CD4-positive, alpha-beta T cell treated with Interleukin-6 at 100 ng/mL for 8 hours (primary cell): Measurements from ENCODE around the gene KRTDAP.
A peak's percentile ranks its signal among the peaks of the same experiment; 100 is the strongest.
"Not testable (repeated sequence)": the region's sequence is repeated elsewhere in the genome, so short reads cannot be mapped to it uniquely, and the experiment has no call there.

Source experiments
- DNase-seq: peaks from one replicate; pipeline ENCODE4 v3.0.0-alpha.2; 2020; ENCODE audit warnings: mixed read lengths, low spot score

The KRTDAP gene

GRCh38 chr19:35484252-35485036, 5.8 kb downstream of the KRTDAP start:
- no peak for DNase-seq

DNA sequence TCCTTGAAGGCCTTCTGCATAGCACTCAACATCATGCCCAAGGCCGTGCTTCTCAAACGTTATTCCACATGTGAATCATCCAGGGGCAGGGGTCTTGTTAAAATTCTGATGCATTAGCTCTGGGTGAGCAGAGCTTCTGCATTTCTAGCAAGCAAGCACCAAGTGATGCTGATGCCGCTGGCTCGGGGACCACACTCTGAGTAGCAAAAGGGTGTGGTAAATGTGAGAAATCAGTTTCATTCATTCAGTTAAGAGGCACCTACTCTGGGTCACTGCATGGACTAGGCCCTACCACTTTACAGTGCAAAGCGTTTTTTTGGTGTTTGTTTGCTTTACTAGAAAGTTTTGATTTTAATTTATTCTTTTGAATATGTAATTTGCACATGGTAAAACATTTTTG, 7.2 kb downstream of the KRTDAP start:
- DNase-seq, result no peak

GRCh38 chr19:35478794-35479677, 11.2 kb downstream of the KRTDAP start:
- no peak for DNase-seq

- no peak for DNase-seq
These were observed 14.1 kb downstream of the KRTDAP start for GRCh38 chr19:35476149-35476548.

GRCh38 chr19:35474594-35474993, 15.7 kb downstream of the KRTDAP start:
- not testable (repeated sequence) for DNase-seq

DNA sequence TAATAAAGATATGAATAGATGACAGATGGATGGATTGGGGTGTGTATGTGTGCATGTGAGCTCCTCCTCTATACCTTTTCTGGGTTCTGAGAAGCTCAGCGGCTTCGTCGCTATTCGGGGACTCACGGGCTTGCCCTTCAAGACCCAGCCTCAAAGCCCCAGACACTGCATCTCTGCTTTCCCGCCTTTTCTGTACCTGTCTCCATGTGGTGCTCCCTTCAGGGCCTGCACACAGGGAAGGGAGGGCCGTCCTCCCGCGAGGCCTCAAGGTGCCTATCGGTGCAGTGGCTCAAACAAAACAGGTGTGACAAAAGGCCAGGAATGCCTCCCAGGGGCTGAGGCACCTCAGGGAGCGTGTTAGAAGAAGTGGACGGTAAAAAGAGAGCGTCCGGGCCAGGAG, 16.2 kb downstream of the KRTDAP start:
- DNase-seq, result no peak

GRCh38 chr19:35471946-35472345, 18.3 kb downstream of the KRTDAP start:
- DNase-seq, result no peak

- DNase-seq, result not testable (repeated sequence)
These were observed 19.2 kb downstream of the KRTDAP start for GRCh38 chr19:35471075-35471474.

DNA sequence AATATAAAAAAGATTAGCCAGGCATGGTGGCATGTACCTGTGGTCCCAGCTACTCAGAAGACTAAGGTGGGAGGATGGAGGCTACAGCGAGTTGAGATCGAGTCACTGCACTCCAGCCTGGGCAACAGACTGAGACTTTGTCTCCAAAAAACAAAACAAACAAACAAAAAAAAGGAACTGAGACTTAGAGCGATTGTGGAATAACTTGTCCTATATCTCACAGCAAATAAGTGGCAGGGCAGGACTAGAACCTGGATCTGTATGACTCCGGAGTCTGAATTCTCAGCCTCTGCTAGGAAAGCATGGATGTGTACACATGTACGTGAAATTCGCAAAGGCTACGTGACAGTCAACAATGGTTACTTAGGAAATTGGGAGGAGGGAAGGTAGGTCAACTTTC, 20.1 kb downstream of the KRTDAP start:
- DNase-seq, result no peak

GRCh38 chr19:35468637-35469036, 21.6 kb downstream of the KRTDAP start:
- DNase-seq, result peak; percentile 68

DNA sequence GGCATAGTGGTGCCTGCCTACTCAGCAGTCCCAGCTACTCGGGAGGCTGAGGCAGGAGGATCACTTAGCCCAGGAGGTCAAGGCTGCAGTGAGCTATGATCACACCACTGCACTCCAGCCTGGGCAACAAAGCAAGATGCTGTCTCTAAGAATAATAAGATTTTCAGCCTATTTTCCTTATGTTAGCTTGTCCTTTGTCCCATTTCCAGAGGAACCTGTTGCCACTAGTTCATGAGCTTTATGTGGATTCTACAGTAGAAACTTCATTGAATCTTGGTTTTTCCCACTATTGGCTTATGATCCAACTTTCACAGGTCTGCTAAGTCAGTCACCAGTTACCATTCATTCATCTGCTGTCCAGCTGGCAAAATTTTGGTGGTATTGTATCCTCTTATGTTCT, 24.0 kb downstream of the KRTDAP start:
- DNase-seq, result no peak

GRCh38 chr19:35462956-35463355, 27.3 kb downstream of the KRTDAP start:
- DNase-seq, result not testable (repeated sequence)

- peak; percentile 82 for DNase-seq
These were observed 27.7 kb downstream of the KRTDAP start for GRCh38 chr19:35462476-35462953.

GRCh38 chr19:35461788-35462187, 28.5 kb downstream of the KRTDAP start:
- DNase-seq, result not testable (repeated sequence)

DNA sequence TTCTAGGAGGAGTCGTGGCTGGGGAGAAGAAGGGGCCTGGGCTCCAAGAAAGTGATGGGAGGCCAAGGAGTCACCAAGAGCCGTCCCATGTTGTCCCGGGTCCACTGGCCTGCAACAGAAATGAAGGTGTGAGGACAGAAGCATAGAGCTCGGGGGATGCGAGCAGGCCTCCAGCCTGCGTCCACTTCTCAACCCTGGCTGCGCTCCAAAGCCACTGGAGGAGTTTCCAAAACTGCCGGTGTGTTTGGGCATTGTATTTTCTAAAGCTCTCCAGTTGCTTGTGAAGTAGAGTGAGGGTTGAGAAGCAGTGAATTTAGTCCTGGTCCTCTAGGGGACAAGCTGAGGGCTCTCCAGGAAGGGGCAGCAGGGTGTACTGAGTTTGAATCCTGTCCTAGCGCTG, 29.2 kb downstream of the KRTDAP start:
- DNase-seq, result no peak

DNA sequence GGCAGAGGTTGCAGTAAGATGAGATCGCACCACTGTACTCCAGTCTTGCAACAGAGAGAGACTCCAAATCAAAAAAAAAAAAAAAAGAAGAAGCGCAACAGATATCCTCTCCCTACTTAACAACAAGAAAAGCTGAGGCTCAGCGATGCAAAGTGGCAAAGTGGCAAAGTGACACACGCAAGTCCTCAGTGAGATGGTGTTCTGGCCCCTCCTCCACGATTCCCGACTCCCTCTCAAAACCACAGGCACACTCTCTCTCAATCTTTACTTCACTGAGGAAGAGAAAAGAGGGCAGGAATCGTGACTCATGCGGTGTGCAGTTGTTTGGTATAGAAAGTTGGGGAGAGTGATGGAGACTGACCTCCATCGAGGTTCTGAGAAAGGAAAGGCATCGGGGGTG, 29.7 kb downstream of the KRTDAP start:
- DNase-seq, result no peak

- no peak for DNase-seq
These were observed 30.7 kb downstream of the KRTDAP start for GRCh38 chr19:35459414-35460082.

DNA sequence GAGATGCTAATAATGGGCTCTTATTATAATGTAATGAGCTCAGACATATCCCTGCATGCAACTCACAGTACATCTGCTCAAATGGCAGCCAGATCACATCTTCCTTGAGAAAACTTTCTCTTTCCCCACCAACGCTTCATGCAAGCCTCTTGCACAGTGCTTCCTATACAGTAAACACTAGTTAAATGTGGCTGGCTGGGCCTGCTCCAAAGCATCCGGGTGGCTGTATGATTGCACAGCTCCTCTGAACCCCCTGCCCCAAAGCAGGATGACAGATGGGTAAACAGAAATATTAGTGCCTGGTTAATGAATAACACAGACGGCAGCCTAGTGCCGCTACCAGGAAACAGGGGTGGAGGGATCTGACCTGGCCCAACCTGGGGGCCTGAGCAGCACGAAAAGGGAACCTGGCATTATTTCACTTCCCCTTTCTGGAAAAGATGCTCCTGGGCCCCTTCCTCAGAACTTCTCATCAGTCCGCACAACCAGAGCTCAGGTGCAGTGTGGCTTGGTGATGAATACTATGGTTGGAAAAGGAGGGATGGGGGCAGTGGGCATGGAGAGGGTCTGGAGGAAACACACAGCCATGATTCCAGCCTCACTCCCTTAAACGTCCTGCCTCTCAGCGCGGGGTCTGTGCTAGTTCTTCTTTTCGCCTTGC, 31.4 kb downstream of the KRTDAP start:
- DNase-seq, result no peak

- DNase-seq, result no peak
These were observed 32.1 kb downstream of the KRTDAP start for GRCh38 chr19:35458192-35458591.

DNA sequence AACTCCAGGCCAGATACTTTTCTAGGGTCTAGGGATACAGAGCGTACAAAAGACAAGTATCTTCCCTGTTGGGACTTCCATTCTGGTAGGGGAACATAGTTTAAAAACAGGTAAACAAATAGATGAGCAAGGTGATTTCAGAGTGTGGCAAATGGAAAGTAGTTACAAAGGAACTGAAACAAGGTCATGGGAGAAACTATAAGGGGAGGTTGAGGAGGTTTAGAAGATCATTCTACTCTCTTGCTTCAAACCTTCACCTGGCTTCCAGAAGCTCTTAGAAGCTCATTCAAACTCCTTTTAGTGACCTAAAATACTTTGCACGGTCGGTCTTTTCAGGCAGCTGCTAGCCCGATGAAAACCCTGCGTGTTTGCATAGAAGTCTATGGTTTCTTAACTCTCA, 33.1 kb downstream of the KRTDAP start:
- no peak for DNase-seq

DNA sequence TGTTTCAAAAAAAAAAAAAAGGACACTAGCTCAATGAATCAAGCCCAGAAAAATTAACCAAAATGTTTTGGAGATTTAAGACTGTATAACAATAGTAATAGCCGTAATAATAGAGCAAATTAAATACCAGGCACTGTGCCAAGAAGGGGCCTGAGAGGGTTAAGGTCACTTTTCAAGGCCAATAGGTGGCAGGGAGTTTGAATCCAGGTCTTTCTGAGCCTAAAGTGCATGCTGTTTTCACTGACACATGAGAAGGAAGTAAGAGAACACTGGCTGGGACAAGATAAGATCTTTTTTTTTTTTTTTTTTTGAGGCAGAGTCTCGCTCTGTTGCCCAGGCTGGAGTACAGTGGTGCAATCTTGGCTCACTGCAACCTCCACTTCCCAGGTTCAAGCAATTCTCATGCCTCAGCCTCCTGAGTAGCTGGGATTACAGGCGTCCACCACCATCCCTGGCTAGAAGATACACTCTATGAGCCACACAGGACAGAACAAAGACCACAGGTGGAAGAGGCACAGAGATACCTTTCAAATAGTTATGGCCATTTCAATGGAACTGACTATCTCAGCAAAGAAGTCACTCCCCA, 34.6 kb downstream of the KRTDAP start:
- no peak for DNase-seq

- DNase-seq, result no peak
These were observed 35.6 kb downstream of the KRTDAP start for GRCh38 chr19:35454663-35455062.
